Immature natural killer cell (primary cell): ENCODE measurements around the gene PAPPA. TPM values are rescaled to one million over a fixed set of nuclear protein-coding genes. Genes with fewer than 3 reads are reported as not detected.

ENCODE experiments used
- DNase-seq, 3 donors: peaks; one replicate each; pipeline ENCODE4 v3.0.0; 2022; ENCODE audit warnings: mixed read lengths in 1 of 3
- H3K27ac Mint-ChIP-seq, 6 donors: one replicate each; pipeline ENCODE4 v1.8.0; 2020; ENCODE audit warnings: mixed read lengths in 6 of 6, mild to moderate bottlenecking in 5 of 6, inconsistent platforms in 4 of 6, moderate library complexity in 3 of 6
- H3K27me3 Mint-ChIP-seq, 3 donors: one replicate each; pipeline ENCODE4 v1.8.0; 2020 to 2021; ENCODE audit warnings: low read depth in 3 of 3, mild to moderate bottlenecking in 3 of 3, mixed read lengths in 3 of 3, moderate library complexity in 3 of 3, inconsistent platforms in 1 of 3
- H3K36me3 Mint-ChIP-seq, 3 donors: one replicate each; pipeline ENCODE4 v1.8.0; 2020; ENCODE audit warnings: mixed read lengths in 3 of 3, inconsistent platforms in 2 of 3, mild to moderate bottlenecking in 2 of 3
- H3K4me1 Mint-ChIP-seq, 2 donors: one replicate each; pipeline ENCODE4 v1.8.0; 2020; ENCODE audit warnings: inconsistent platforms in 2 of 2, mild to moderate bottlenecking in 2 of 2, mixed read lengths in 2 of 2, moderate library complexity in 1 of 2
- H3K4me3 Mint-ChIP-seq, 5 donors: one replicate each; pipeline ENCODE4 v1.8.0; 2020; ENCODE audit warnings: mild to moderate bottlenecking in 5 of 5, mixed read lengths in 5 of 5, inconsistent platforms in 3 of 5, moderate library complexity in 3 of 5
- H3K9me3 Mint-ChIP-seq, 6 donors: one replicate each; pipeline ENCODE4 v1.8.0; 2020; ENCODE audit warnings: mild to moderate bottlenecking in 6 of 6, mixed read lengths in 6 of 6, inconsistent platforms in 4 of 6, moderate library complexity in 3 of 6
- polyA plus RNA-seq, 3 donors: library from polyadenylated mRNA; unstranded; fragments of 300-500 nt; fragmentation: Illumina TruSeq; gene quantifications; one replicate each; pipeline ENCODE4 v1.2.3, GENCODE V29; 2021

PAPPA gene
- polyA plus RNA-seq, 3 donors from 2014 or later, result not detected

- H3K27ac Mint-ChIP-seq, result no peak overlapping the region
- no peaks in the 10 kb centered on the region for H3K36me3 Mint-ChIP-seq
- H3K4me3 Mint-ChIP-seq, result no peak overlapping the region
- no peak for DNase-seq
- H3K4me1 Mint-ChIP-seq, result no peaks in the 10 kb centered on the region
- H3K9me3 Mint-ChIP-seq, result peaks cover 0 to 34% (median 4%) of the 10 kb centered on the region in 6 donors
- H3K27me3 Mint-ChIP-seq, result peaks cover 0 to 2% (median 0%) of the 10 kb centered on the region in 3 donors
Observed at GRCh38 chr9:116141864-116142561, 11.6 kb upstream of the PAPPA start.

- Mint-ChIP-seq H3K4me1 (no peaks in the 10 kb centered on the region), H3K4me3 (no peak overlapping the region), H3K27ac (no peak overlapping the region), H3K27me3 (peaks cover 0 to 3% (median 2%) of the 10 kb centered on the region in 3 donors), H3K9me3 (peaks cover 0 to 27% (median under 1%) of the 10 kb centered on the region in 6 donors), H3K36me3 (no peaks in the 10 kb centered on the region)
- no peak for DNase-seq
Observed at GRCh38 chr9:116142706-116143492, 10.7 kb upstream of the PAPPA start.

GRCh38 chr9:116144038-116144437 is 9.6 kb upstream of the PAPPA start:
- Mint-ChIP-seq H3K36me3 (no peaks in the 10 kb centered on the region), H3K4me1 (no peaks in the 10 kb centered on the region), H3K4me3 (no peak overlapping the region), H3K27me3 (peaks cover 0 to 3% (median 0%) of the 10 kb centered on the region in 3 donors), H3K9me3 (peaks cover 0 to 27% (median 0%) of the 10 kb centered on the region in 6 donors), H3K27ac (no peak overlapping the region)
- DNase-seq, result no peak

- Mint-ChIP-seq H3K36me3 (no peaks in the 10 kb centered on the region), H3K9me3 (peaks cover 0 to 21% (median 0%) of the 10 kb centered on the region in 6 donors), H3K27me3 (peaks cover 0 to 3% (median 0%) of the 10 kb centered on the region in 3 donors), H3K4me3 (no peak overlapping the region), H3K4me1 (no peaks in the 10 kb centered on the region), H3K27ac (no peak overlapping the region)
- no peak for DNase-seq
Observed at GRCh38 chr9:116144555-116144954, 9.0 kb upstream of the PAPPA start.

GRCh38 chr9:116145036-116145435 is 8.6 kb upstream of the PAPPA start:
- no peak overlapping the region for H3K27ac Mint-ChIP-seq
- H3K4me3 Mint-ChIP-seq, result no peak overlapping the region
- H3K27me3 Mint-ChIP-seq, result peaks cover 0 to 3% (median 0%) of the 10 kb centered on the region in 3 donors
- H3K36me3 Mint-ChIP-seq, result no peaks in the 10 kb centered on the region
- DNase-seq, result no peak
- H3K4me1 Mint-ChIP-seq, result no peaks in the 10 kb centered on the region
- H3K9me3 Mint-ChIP-seq, result peaks cover 0 to 17% (median 0%) of the 10 kb centered on the region in 6 donors

- DNase-seq, result no peak
- Mint-ChIP-seq H3K27me3 (peaks cover 0 to 8% (median 3%) of the 10 kb centered on the region in 3 donors), H3K36me3 (no peaks in the 10 kb centered on the region), H3K27ac (no peak overlapping the region), H3K4me3 (no peak overlapping the region), H3K9me3 (peaks cover 0 to 32% (median 3%) of the 10 kb centered on the region in 6 donors), H3K4me1 (no peaks in the 10 kb centered on the region)
Observed at GRCh38 chr9:116147821-116148220, 5.8 kb upstream of the PAPPA start.

GRCh38 chr9:116149844-116150243 is 3.7 kb upstream of the PAPPA start:
- no peak for DNase-seq
- Mint-ChIP-seq H3K4me3 (no peak overlapping the region), H3K4me1 (no peaks in the 10 kb centered on the region), H3K9me3 (peaks cover 2 to 30% (median 5%) of the 10 kb centered on the region in 6 donors), H3K27ac (no peak overlapping the region), H3K27me3 (peaks cover 3 to 14% (median 7%) of the 10 kb centered on the region in 3 donors), H3K36me3 (no peaks in the 10 kb centered on the region)

GRCh38 chr9:116151199-116151598 is 2.4 kb upstream of the PAPPA start:
- no peaks in the 10 kb centered on the region for H3K36me3 Mint-ChIP-seq
- DNase-seq, result no peak
- no peak overlapping the region for H3K4me3 Mint-ChIP-seq
- no peaks in the 10 kb centered on the region for H3K4me1 Mint-ChIP-seq
- H3K27ac Mint-ChIP-seq, result no peak overlapping the region
- peaks cover 13 to 20% (median 15%) of the 10 kb centered on the region in 3 donors for H3K27me3 Mint-ChIP-seq
- peaks cover 3 to 31% (median 7%) of the 10 kb centered on the region in 6 donors for H3K9me3 Mint-ChIP-seq

DNA sequence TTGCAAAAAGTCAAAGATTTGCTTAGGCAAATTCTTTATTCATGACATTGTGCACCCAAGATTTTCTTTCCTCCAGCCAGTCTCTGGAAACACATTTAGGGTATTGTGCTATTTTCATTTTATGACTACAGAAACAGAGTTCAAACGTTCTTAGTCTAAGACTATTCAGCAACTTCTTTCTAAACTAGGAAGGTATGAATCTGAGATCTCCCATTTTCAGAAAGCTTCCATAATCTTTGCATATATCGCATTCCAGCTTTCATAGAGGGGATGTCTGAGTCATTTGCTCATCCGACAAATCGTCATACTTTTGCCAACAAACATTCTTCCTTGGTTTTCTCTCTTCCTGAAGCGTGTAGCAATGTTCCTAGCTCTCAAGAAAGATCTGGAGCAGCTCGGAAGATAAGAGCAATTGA is 1.6 kb upstream of the PAPPA start:
- H3K4me3 Mint-ChIP-seq, result no peak overlapping the region
- H3K27me3 Mint-ChIP-seq, result peaks cover 13 to 25% (median 15%) of the 10 kb centered on the region in 3 donors
- no peak for DNase-seq
- H3K36me3 Mint-ChIP-seq, result no peaks in the 10 kb centered on the region
- H3K9me3 Mint-ChIP-seq, result peaks cover 3 to 31% (median 7%) of the 10 kb centered on the region in 6 donors
- no peak overlapping the region for H3K27ac Mint-ChIP-seq
- no peaks in the 10 kb centered on the region for H3K4me1 Mint-ChIP-seq

DNA sequence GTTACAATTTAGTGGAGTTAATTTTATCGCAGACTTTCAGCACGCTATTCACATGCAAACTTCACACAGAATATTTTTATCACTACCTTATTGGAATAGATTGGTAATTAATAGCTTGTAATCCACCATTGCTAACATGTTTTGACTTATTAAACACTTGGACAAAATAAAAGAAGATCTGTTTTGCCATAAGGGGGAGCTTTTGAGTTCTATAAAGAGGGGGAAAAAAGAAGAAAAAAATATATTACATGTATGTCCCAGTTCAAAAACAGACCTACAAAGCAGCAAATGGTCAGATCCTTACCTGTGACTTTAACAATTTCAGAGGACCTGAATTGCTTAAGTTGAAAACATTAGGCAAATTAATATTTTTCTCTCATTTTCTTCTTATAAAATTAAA is 1.2 kb upstream of the PAPPA start:
- H3K27ac Mint-ChIP-seq, result no peak overlapping the region
- H3K4me1 Mint-ChIP-seq, result no peaks in the 10 kb centered on the region
- H3K27me3 Mint-ChIP-seq, result peaks cover 13 to 27% (median 15%) of the 10 kb centered on the region in 3 donors
- peaks cover 3 to 31% (median 7%) of the 10 kb centered on the region in 6 donors for H3K9me3 Mint-ChIP-seq
- no peak overlapping the region for H3K4me3 Mint-ChIP-seq
- no peak for DNase-seq
- no peaks in the 10 kb centered on the region for H3K36me3 Mint-ChIP-seq

GRCh38 chr9:116152941-116153764 is 438 bp upstream of the PAPPA start:
- Mint-ChIP-seq H3K36me3 (no peaks in the 10 kb centered on the region), H3K27me3 (peaks cover 13 to 24% (median 15%) of the 10 kb centered on the region in 3 donors), H3K9me3 (peaks cover 3 to 34% (median 7%) of the 10 kb centered on the region in 6 donors), H3K4me1 (no peaks in the 10 kb centered on the region), H3K27ac (no peak overlapping the region), H3K4me3 (no peak overlapping the region)
- no peak for DNase-seq

GRCh38 chr9:116154334-116154975 is 864 bp downstream of the PAPPA start:
- peaks cover 15 to 29% (median 19%) of the 10 kb centered on the region in 3 donors for H3K27me3 Mint-ChIP-seq
- H3K27ac Mint-ChIP-seq, result no peak overlapping the region
- no peaks in the 10 kb centered on the region for H3K36me3 Mint-ChIP-seq
- DNase-seq, result no peak
- no peak overlapping the region for H3K4me3 Mint-ChIP-seq
- H3K9me3 Mint-ChIP-seq, result peaks cover 3 to 42% (median 9%) of the 10 kb centered on the region in 6 donors
- H3K4me1 Mint-ChIP-seq, result no peaks in the 10 kb centered on the region
